Upper lobe of right lung (tissue), 1 donor: ENCODE measurements around the gene GNRHR. TPM values are rescaled to one million over a fixed set of nuclear protein-coding genes. Genes with fewer than 3 reads are reported as not detected.

Experiments used
- ATAC-seq: fragments of 200-7000 bp; cut with Tn5 transposase; one replicate; pipeline ENCODE4 v1.9.1; 2020; ENCODE audit warnings: mild to moderate bottlenecking, moderate library complexity
- DNase-seq: peaks from one replicate; pipeline ENCODE4 v3.0.0-alpha.2; 2020
- H3K27ac ChIP-seq: fragments of 200-600 bp; one replicate; pipeline ENCODE4 v1.8.0; 2022
- H3K27me3 ChIP-seq: fragments of 200-600 bp; one replicate; pipeline ENCODE4 v1.8.0; 2022; ENCODE audit warnings: mild to moderate bottlenecking
- H3K36me3 ChIP-seq: fragments of 200-600 bp; one replicate; pipeline ENCODE4 v1.8.0; 2022
- H3K4me1 ChIP-seq: fragments of 200-600 bp; one replicate; pipeline ENCODE4 v1.8.0; 2022
- H3K4me3 ChIP-seq: fragments of 200-600 bp; one replicate; pipeline ENCODE4 v1.8.0; 2022; ENCODE audit warnings: mild to moderate bottlenecking
- H3K9me3 ChIP-seq: fragments of 200-600 bp; one replicate; pipeline ENCODE4 v1.8.0; 2022
- intact Hi-C: fragments of 100-400 bp; cut with DNase I; formaldehyde crosslinking; loops from one replicate; pipeline ENCODE4 v1.11.0; 2022
- long read RNA-seq: library from polyadenylated mRNA; unstranded; transcript quantifications from one replicate; pipeline ENCODE4 v2.0.0, GENCODE V29; 2021
- total RNA-seq: library from RNA; stranded (reverse); fragmentation: NEBNext Ultra II Directional; extraction: Animal tissue kit (Norgen Biotek cat#: 25700); gene quantifications from one replicate; pipeline ENCODE4 v1.2.1, GENCODE V29; 2021
- TF ChIP-seq, protein P1 (sequence below): fragments of 200-600 bp; IDR thresholded peaks from one replicate; pipeline ENCODE4 v1.8.0; 2022; ENCODE audit warnings: antibody characterized with exemption
- donor health status: DM: no; HTN: yes; CAD: no; lungs with severe emphysema.

The GNRHR gene, protein sequence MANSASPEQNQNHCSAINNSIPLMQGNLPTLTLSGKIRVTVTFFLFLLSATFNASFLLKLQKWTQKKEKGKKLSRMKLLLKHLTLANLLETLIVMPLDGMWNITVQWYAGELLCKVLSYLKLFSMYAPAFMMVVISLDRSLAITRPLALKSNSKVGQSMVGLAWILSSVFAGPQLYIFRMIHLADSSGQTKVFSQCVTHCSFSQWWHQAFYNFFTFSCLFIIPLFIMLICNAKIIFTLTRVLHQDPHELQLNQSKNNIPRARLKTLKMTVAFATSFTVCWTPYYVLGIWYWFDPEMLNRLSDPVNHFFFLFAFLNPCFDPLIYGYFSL
- not detected for total RNA-seq
- long read RNA-seq: 0 reads

DNA sequence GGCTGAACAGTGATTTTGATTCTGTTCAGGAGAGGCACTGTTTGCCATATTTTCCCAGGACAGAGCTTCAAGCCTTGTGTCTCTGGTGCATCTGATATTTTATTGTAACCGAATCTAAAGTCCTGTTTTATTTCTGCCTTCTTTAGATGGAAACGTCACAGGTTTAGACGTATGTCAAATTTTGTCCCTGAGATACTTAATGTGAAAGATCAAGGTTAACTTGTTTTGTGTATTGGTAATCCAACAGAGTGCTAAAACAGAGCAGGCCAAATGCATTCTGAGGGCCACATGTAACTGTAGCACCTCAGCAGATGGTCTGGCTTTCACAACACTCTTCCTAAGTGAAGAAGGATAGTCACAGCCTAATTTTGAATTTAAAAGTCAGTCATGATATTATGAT, at the start of gene GNRHR:
GNRHR (minus strand) TSS at position 101 of the 400 bp plus-strand sequence; CDS start at position 48, 53 bp downstream.
- no peak for ATAC-seq
- Histone ChIP-seq H3K36me3 (no peaks in the 10 kb centered on the region), H3K4me1 (no peaks in the 10 kb centered on the region), H3K9me3 (no peaks in the 10 kb centered on the region), H3K27ac (no peak within 1 kb of the TSS), H3K4me3 (no peak within 1 kb of the TSS), H3K27me3 (no peaks in the 10 kb centered on the region)
- intact Hi-C loops: no loop called here
- DNase-seq: no peak
- TF ChIP-seq, protein P1, sequence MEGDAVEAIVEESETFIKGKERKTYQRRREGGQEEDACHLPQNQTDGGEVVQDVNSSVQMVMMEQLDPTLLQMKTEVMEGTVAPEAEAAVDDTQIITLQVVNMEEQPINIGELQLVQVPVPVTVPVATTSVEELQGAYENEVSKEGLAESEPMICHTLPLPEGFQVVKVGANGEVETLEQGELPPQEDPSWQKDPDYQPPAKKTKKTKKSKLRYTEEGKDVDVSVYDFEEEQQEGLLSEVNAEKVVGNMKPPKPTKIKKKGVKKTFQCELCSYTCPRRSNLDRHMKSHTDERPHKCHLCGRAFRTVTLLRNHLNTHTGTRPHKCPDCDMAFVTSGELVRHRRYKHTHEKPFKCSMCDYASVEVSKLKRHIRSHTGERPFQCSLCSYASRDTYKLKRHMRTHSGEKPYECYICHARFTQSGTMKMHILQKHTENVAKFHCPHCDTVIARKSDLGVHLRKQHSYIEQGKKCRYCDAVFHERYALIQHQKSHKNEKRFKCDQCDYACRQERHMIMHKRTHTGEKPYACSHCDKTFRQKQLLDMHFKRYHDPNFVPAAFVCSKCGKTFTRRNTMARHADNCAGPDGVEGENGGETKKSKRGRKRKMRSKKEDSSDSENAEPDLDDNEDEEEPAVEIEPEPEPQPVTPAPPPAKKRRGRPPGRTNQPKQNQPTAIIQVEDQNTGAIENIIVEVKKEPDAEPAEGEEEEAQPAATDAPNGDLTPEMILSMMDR: no peak

DNA sequence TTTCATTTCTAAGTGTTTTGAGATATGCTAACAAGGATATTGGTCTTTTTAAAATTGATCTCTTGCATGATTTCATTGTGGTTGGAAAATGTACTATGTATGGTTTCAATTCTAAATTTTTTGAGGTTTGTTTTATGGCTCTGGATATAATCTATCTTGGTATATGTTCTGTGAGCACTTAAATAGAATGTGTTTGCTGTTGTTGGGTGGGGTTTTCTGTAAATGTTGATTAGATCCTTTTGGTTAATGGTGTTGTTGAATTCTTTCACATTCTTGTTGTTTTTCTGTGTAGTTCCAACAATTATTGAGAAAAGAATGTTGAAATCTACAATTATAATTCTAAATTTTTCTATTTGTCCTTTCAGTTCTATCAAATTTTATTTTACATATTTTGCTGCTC, 42.6 kb upstream of the GNRHR start:
- Histone ChIP-seq H3K4me3 (no peak overlapping the region), H3K9me3 (no peaks in the 10 kb centered on the region), H3K27ac (no peak overlapping the region), H3K36me3 (no peaks in the 10 kb centered on the region), H3K27me3 (no peaks in the 10 kb centered on the region), H3K4me1 (no peaks in the 10 kb centered on the region)
- ATAC-seq (no peak), DNase-seq (no peak)
- intact Hi-C loops: no loop called here
- TF ChIP-seq, protein P1: no peak

DNA sequence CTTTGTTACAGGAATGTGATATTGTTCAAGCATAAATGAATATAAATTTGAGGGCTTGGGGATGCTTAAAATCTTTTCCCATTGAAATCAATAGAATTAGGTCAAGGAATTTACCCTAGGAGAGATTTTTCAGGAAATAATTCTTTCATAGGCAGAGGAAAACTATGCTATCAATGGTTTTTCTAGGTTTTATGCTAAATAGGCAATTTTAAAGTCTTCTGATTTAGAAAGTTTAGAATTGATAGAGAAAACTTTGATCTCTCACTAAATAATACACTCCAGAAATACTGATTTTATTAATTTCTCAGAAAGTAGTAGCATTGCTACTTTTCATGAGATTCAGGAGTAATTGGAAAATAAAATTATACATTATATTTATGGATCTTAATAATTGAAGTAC, 36.5 kb upstream of the GNRHR start:
- no peak overlapping the region for H3K27ac ChIP-seq
- H3K36me3 ChIP-seq: no peaks in the 10 kb centered on the region
- DNase-seq (no peak), ATAC-seq (no peak)
- no peaks in the 10 kb centered on the region for H3K4me1 ChIP-seq
- no peaks in the 10 kb centered on the region for H3K27me3 ChIP-seq
- no peak overlapping the region for H3K4me3 ChIP-seq
- no peaks in the 10 kb centered on the region for H3K9me3 ChIP-seq
- intact Hi-C loops: no loop called here
- TF ChIP-seq, protein P1: no peak

DNA sequence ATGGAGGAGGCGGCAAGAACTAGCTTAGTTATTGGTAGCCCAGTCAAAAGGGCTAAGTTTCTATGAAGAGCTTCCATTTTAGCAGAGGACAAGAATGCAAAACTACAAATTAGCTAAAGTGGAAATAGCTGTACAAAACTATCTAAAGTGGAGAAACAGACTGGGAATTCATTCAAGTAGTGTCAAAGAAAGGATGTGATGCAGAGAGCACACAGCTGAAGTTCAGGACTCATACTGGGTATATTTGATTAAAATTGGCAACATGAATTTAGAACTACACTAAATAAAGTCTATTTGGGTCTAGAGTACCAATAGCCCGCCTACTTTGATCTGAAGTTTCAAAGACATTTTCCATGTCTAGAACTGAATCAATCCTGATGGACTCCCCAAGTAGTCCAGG, 33.1 kb upstream of the GNRHR start:
- Histone ChIP-seq H3K36me3 (no peaks in the 10 kb centered on the region), H3K4me1 (no peaks in the 10 kb centered on the region), H3K27ac (no peak overlapping the region), H3K4me3 (no peak overlapping the region), H3K27me3 (no peaks in the 10 kb centered on the region), H3K9me3 (no peaks in the 10 kb centered on the region)
- no peak for ATAC-seq
- TF ChIP-seq, protein P1: no peak
- intact Hi-C loops: no loop called here
- DNase-seq: no peak

DNA sequence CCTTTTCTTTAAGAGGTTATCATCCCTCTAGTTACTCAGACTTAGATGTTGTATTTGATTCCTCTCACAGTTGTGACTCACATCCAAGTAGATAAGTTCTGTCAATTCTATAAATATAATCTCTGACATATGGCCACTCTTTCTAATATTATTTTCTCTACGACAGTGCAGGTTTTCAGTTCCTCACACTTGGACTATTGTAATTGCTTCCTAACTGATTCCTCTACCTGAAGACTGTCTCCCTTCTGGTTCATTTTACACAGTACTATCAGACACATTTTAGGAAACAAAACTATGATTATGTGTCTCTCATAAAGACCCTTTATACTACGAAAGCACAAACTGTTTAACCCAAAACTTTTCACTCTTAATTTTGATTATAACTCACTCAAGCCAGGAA, 31.3 kb upstream of the GNRHR start:
- DNase-seq (no peak), ATAC-seq (no peak)
- TF ChIP-seq, protein P1: no peak
- intact Hi-C loops: no loop called here
- Histone ChIP-seq H3K27ac (no peak overlapping the region), H3K27me3 (no peaks in the 10 kb centered on the region), H3K4me3 (no peak overlapping the region), H3K9me3 (no peaks in the 10 kb centered on the region), H3K36me3 (no peaks in the 10 kb centered on the region), H3K4me1 (no peaks in the 10 kb centered on the region)
